ENCODE data around the gene PEDS1.
A peak's percentile ranks its signal among the peaks of the same experiment; 100 is the strongest.
"Not testable (repeated sequence)": the region's sequence is repeated elsewhere in the genome, so short reads cannot be mapped to it uniquely, and the experiment has no call there.

Gene PEDS1

DNA sequence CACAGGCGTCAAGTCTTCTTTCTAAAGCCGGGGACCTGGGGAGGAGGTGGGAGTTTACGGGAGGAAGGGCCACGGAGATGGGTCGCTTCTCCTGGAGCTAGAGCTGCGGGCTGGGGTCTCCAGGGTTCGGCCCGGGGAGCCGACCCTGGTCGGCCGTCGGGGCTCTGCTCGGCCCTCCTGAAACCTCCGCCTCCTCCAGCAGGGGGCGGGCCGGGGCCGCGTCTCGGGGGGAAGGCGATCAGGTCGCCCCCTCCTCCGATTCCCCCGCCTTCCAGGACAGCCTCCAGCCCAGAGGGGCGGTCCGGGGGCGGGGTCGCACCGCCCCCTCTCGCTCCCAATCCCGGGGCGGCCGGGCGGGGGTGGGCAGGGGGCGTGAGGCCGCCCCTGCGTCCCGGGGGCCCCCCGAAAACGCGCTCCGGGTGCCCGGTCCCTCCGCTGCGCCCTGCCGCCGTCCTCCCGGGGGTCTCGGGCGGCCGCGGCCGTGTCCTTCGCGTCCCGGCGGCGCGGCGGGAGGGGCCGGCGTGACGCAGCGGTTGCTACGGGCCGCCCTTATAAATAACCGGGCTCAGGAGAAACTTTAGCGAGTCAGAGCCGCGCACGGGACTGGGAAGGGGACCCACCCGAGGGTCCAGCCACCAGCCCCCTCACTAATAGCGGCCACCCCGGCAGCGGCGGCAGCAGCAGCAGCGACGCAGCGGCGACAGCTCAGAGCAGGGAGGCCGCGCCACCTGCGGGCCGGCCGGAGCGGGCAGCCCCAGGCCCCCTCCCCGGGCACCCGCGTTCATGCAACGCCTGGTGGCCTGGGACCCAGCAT, 36.9 kb upstream of the PEDS1 start, which contains the start of gene CEBPB:
Gene CEBPB (plus strand): TSS at position 580 of the 814 bp plus-strand sequence. CDS start 204 bp downstream, at position 784.
- DNase-seq (ENCODE audit: low spot score) = peak; percentile 85

DNA sequence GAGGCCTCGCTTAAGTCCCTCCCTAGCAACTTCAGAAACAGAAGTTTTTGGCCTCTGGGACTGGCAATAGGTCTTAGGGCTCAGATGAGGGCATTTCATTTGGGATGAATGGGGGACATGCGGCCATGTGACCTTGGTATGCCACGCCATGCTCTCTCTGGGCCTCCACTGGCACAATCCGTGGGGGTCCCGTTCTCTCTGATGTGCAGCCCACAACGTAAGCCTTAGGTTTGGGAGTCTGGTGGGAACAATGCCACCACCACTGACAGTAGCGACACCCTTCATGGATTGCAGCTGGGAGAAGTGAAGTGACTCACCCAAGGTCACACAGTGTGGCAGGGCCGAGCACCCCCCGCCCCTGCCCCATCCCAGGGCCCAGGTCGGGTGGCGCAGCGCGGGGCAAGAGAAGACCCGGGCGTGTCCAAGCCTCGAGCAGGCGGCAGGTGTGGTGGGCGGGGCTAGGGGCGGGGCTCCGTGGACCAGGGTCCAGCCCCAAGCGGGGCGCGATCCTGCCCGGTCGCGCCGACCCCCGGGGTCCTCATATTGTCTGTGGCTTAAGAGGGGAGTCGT, 36.2 kb upstream of the PEDS1 start:
- no peak for DNase-seq (ENCODE audit: low spot score)

DNA sequence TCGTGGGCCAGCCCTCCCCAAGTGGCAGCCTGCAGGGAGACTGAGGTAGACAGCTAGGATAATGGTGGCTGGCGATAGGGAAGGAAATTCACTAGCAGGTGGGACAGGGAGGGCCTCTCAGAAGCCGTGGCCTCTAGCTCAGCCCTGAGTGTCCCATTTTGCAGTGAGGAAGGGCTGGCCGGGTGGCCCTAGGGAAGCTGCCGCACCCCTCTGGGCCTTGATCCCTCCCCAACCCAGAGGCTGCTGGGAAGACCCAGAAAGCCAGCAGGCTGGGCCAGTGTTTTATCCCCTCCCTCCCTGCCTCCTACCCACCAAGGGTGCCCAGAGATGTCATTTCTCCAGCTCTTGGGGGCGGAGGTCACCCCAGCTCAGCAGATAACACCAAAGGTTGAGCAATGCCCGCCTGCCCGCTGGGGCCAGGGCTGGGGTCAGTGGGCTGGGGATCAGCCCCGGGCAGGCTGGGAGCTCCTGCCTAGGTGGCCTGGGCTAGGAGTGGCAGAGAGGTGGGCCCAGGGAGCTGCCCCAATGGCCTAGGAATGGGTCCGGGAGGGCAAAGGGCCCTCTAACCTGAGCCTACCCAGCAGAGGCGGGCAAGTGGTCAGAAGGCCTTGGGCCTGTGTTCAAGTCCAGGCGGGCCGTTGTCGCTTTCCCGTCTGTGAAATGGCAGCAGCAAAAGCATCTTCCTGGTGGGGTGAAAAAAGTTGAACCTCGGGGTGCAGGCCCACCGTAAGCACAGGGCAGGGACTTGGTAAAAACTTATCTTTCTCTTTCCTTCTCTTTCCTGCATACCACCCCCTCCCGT, 35.6 kb upstream of the PEDS1 start:
- DNase-seq (ENCODE audit: low spot score) = no peak

DNA sequence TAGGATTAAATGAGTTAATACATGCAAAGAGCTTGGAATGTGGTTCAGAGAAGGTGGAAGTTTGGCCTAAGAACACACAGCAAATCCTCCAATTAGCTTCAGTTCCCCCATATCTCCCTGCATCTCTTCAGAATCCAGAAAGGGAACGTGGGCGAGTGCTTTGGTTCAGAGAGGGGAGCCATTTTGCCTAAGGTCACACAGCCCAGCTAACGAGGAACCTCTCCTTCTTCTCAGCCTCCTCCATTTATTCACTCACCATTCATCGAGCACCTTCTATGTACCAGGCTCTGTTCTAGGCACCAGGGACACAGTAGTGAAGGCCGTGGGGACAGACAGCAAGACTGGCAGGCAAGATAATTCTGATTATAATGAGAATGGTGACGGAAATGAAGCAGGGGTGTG, 34.8 kb upstream of the PEDS1 start:
- no peak for DNase-seq (ENCODE audit: low spot score)

DNA sequence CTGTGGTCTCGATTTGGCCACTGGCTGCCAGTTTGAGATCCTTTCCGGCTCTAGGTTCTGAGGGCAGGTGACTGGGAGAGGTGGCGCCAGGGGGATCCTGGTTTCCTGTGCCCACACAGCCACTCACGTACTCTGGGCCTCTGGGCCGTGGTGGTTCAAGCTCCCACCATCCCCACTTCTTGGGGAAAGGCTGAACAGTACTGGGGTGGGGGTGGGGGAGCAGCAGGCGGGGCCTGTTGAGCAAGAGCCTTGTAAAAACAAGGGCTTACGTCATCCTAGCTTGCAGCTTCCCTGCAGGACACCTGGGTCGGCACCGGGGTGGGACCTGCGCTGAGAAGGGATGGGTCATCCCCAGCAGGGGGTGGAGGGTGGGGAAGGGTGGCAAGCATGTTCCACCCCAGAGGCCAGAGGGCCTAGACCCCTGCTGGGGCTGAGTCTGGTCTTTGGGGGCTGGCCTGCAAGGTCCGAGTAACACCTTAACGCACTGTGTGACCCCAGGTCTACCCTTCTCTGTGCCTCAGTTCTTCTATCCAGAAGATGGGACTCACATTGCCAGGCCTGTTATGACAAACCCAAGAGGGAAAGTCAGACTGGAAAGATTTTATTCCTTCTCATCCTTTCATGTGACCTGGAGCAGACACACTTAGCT, 34.0 kb upstream of the PEDS1 start:
- DNase-seq (ENCODE audit: low spot score) = peak; percentile 29

DNA sequence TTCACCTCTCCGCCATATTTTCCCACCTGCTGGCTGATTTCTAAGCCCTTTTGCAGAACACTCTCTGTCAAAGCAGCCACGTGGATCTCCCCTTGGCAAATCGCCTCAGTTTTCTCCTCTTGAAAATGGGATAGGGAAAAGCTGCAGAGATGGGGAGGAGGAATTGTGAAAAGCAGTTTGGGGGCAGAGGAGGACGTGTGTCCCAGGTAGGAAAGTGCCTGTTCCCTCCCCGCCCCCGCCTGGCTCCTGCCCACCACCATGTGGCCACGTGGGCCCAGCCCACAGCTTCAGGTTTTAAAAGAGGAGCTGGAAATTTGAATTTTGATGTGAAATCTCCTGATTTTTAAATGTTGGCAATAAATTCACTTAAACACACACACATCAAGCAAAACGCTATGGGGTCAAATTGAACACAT, 33.5 kb upstream of the PEDS1 start:
- DNase-seq (ENCODE audit: low spot score) = peak; percentile 32

DNA sequence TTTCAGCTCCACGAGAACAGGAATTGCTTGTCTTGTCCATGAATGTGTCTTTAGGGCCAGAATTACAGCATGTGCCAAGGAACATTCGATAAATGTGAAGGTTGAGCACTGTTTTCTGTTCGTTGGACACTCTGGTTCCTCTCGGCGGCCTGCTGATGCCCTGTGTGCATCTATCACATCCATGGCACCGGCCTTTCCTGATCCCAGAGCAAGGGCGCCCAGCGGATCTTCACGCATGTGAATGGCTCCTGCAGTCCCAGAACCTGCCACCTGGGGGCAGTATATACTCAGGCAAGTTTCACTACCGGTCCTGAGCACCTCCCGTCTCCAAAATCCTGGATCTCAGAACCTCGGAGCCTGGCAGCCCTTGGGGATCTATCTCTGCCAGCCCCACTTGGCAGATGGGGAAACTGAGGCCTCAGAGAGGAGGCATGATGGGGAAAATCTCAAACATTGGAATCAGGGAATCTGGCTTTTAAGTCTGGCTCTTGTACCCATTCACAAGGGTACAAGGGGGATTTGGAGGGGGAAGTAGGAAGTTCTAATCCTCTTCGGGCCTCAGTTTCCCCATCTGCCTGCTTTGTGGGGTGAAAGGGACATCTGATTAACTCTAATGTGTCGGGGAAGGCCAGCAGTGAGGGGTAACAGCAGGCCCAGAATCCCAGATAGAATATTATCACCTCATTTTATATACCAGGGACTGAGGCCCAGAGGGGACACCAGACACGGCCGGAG, 32.8 kb upstream of the PEDS1 start:
- DNase-seq (ENCODE audit: low spot score) = peak; percentile 88

DNA sequence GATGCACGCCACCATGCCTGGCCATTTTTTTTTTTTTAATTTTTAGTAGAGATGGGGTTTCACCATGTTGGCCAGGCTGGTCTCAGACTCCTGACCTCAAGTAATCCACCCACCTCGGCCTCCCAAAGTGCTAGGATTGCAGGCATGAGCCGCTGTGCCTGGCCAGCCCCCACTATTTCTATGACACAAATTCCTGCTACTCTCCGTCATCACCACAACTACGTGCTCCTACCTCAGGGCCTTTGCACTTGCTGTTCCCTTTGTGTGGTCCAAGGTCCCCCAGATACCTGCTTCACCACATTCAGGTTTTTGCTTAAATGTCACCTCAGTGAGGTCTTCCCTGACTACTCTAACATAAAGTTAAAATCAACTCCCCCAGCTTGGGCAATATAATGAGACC, 31.9 kb upstream of the PEDS1 start:
- DNase-seq (ENCODE audit: low spot score) = no peak

DNA sequence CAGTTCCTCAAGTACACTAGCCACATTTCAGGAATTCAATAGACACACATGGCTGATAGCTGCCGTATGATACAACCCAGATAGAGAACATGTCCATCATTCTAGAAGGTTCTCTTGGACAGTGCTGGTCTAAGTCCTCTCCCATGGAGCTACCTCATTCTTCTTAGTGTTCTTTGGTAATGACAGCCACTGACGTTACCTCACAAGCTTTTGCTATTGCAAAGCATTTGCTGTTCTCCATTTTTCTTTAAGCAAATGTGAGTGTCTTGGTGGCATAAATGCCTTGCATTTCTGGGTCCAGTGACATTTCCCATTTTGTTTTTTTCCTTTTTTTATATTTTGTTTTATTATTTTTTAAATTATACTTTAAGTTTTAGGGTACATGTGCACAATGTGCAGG, 28.8 kb upstream of the PEDS1 start:
- DNase-seq (ENCODE audit: low spot score) = no peak

DNA sequence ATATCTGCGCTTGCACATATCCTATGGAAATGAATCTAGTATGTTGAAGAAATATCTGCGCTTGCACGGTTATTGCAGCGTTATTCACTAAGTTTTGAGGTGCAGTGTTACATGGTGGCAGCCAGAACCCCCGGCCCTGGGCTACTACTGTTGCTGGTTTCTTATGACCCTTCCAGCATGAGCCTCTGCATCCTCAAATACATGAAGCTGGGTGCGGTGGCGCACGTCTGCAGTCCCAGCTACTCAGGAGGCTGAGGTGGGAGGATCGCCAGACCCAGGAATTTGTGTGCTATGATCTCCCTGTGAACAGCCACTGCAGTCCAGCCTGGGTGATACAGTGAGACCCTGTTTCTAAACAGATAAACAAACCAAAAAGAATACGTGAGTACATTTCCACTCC, 27.8 kb upstream of the PEDS1 start:
- no peak for DNase-seq (ENCODE audit: low spot score)

DNA sequence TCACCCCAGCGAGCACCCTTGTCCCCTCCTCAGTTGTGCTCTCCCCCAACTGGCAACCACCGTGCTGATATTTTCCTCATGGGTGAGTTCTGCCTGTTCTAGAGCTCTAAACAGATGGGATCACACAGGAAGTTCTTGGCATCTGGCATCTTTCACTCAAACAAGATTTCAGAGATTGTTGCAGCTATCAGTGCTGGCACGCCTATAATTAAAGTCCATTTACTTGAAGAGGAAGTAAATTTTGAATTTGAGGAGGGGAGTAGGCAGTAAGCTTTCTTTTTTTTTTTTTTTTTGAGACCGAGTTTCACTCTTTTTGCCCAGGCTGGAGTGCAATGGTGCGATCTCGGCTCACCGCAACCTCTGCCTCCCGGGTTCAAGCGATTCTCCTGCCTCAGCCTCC, 25.1 kb upstream of the PEDS1 start:
- not testable (repeated sequence) for DNase-seq (ENCODE audit: low spot score)

DNA sequence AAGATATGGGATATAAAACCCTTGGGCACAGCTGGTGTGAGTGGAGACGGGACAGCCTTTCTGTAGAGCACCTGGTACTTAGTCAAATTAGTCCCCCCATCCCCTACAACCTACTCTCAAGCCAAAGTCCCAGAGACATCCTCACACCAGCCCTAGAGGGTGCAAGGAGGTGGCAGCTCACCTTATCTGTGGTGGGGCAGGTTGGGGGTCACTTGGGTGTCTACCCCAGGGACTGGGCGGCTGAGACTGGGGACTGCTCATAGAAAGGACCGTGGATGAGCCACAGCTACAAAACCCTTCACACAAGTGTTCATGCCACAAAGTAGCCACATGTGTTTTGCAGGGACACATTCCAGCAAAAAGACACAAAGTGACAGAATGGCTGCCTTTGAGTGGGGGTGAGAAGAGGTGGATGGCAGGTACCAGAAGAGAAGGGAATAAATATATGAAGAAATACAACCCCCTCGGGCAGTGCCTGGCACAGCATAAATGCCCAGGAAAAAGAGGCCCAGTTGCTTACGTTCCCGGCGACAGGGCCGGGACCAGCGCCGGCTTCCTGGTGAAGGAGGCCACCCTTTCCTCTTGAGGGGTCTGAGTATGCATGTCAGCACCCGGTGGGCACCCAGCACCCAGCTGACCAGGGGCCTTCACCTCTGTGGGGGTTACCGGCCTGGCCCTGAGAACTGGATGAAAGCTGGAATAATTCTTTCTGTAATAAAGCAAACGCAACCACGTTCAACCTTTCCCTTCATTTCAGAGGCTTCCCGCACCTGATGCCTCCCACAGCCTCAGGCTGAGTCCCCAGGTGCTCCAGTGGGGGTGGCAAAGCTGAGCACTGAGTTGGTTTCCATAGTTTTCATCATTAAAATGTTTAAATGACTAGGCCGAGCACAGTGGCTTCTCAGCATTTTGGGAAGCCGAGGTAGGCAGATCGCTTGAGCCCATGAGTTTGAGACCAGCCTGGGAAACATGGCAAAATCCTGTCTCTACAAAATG, 22.7 kb upstream of the PEDS1 start:
- no peak for DNase-seq (ENCODE audit: low spot score)

DNA sequence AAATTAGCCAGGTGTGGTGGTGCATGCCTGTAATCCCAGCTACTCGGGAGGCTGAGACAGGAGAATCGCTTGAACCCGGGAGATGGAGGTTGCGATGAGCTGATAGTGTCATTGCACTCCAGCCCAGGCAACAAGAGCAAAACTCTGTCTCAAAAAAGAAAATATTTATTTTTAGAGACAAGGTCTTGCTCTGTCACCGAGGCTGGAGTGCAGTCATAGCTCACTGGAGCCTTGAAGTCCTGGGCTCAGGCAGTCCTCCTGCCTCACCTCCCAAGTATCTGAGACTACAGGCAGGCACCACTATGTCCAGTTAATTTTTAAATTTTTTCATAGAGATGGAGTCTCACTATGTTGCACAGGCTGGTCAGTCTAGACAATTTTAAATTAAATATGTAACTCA, 20.9 kb upstream of the PEDS1 start:
- no peak for DNase-seq (ENCODE audit: low spot score)

DNA sequence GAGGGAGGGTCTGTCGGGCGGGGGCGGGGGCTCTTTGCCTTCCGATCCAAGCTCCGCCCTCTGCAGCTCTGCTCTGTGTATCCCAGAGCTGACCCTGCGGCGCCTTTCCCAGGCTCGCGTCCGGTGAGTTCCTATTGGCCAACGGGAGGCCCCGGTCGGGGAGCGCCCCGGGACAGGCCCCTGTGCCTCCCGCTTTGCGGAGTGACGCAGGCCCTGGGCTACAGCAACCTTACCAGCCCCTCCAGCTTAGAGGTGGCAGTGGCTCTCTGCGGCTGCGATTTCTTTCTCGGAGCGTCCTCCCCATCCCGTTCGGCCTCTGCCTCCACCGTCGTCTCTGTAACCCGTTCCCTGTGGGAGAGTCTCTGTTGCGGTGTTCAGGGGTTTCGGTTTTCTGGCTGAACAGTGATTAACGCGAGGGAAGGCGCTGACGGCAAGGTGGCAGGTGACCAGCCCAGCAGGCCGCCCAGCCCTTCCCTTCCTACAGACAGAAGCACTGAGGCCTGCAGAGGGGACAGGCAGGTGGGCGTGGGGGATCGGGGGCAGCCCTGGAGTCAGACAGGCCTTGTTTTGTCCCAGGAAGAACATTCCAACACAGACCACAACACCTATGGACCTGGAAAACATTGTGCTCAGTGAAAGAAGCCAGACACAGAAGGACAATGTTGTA, 19.0 kb upstream of the PEDS1 start:
- peak; percentile 58 for DNase-seq (ENCODE audit: low spot score)

DNA sequence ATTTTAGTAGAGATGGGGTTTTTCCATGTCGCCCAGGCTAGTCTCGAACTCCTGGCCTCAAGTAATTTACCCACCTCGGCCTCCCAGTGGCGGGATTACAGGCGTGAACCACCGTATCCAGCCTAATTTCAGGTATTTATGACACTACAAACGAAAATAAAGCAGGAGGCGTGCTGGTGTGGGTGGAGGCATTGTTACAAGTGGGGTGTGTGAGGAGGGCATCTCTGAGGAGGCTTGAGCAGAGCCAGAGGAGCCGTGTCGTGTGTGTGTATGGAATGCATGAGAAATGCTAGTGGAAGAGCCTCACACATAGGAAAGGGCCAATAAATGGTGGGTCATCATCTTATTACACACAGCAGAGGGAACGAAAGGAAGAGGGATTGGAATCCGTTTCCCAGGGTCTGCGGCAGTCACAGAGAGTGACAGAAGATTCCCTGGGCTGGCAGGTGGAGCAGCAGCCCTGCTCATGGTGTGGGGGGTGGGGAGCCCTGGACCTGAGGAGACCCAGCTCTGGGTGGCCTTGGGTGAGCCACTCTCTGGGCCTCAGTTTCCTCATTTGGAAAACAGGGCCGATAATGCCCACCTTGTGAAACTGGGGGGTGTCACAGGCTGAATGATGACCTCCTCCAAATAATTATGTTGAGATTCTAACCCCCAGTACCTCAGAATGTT, 17.2 kb upstream of the PEDS1 start:
- no peak for DNase-seq (ENCODE audit: low spot score)

DNA sequence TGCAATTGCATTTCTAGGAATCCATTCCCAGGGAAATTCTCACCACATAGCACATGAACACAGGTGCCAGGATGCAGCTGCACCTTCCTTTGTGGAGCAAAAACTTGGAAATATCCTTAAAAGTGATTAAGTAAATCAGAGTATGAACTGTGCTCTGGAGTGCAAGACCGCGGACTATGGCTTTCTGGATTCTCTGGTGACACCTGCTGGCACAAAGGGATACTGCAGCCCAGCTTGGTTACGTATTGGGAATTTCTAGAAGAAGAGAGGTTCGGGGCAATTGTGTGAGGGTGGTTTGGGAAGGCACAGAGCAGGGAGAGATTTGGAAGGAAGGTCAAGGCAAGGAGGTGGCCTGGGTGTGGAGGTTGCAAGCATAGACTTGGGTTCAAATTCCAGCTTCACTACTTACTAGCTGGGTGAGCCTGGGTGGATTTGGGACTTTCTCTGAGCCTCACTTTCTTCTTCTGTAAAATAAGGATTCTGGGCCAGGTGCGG, 15.9 kb upstream of the PEDS1 start:
- peak; percentile 80 for DNase-seq (ENCODE audit: low spot score)

DNA sequence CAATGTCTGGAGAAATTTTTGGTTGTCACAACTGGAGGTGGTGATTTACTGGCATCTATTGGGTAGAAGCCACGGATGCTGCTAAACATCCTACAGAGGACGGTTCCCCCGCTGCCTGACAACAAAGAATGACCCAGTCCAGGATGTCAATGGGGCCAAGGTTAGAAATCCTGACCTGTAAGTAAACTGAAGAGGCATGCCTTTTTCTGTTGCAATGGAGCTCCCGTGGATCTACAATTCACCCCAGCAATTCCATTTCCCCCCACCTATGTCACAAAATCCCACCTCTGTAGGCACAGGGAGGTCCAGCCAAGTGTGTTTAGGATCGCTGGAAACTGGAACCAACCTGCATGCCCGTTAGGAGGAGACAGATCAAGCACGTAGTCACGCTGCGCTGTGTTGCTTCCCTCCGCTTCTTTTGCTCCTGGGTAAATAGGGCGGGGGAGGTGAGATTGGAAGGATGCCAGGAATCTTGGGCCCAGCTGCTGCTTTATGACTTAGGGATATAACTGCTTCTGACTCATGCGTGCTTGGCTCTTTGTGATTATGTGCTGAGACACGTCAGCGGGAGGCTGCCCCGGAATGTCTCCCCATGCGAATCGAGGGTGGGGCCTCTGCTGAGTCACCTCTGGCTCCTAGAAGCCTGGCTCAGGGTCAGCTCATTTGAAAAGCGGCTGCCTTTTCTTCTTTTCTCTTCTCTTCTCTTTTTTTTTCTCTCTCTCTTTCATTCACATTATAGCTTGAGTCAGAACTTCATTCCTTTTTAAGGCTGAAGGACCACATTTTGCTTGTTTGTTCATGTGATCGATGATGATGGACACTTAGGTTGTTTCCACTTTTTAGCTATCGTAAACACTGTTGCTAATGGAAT, 12.4 kb upstream of the PEDS1 start:
- DNase-seq (ENCODE audit: low spot score) = peak; percentile 93

Measured in Ammon's horn (tissue), 1 donor.